ENCODE data around the gene SYNE3. TPM values are rescaled to one million over a fixed set of nuclear protein-coding genes. Genes with fewer than 3 reads are reported as not detected.

Gene SYNE3
- total RNA-seq, 2 donors from 2014 or later, result 8.2 to 13.2 TPM

- TF ChIP-seq CTCF (IDR thresholded peaks at IDR 0.05), result no peak
- no peak overlapping the region for H3K4me3 ChIP-seq
- no peak for DNase-seq (ENCODE audit: low spot score)
- H3K27me3 ChIP-seq, result no peaks in the 10 kb centered on the region
- peak overlapping the region; percentile 48 to 55 for H3K27ac ChIP-seq
- no peaks in the 10 kb centered on the region for H3K9me3 ChIP-seq
- H3K4me1 ChIP-seq, result peaks cover 0 to 72% of the 10 kb centered on the region in 2 donors
- no peaks in the 10 kb centered on the region for H3K36me3 ChIP-seq
These were observed 20.3 kb downstream of the SYNE3 start for GRCh38 chr14:95496111-95496681.

- no peak for DNase-seq (ENCODE audit: low spot score)
- H3K27ac ChIP-seq, result peak overlapping the region; percentile 48 to 55
- H3K36me3 ChIP-seq, result no peaks in the 10 kb centered on the region
- H3K4me1 ChIP-seq, result peaks cover 0 to 72% of the 10 kb centered on the region in 2 donors
- no peak for TF ChIP-seq CTCF (IDR thresholded peaks at IDR 0.05)
- H3K9me3 ChIP-seq, result no peaks in the 10 kb centered on the region
- no peak overlapping the region for H3K4me3 ChIP-seq
- H3K27me3 ChIP-seq, result no peaks in the 10 kb centered on the region
These were observed 20.9 kb downstream of the SYNE3 start for GRCh38 chr14:95495538-95496025.

GRCh38 chr14:95495076-95495475, 21.4 kb downstream of the SYNE3 start:
- Histone ChIP-seq H3K4me3 (no peak overlapping the region), H3K27me3 (no peaks in the 10 kb centered on the region), H3K4me1 (peaks cover 0 to 72% of the 10 kb centered on the region in 2 donors), H3K9me3 (no peaks in the 10 kb centered on the region), H3K27ac (peak overlapping the region; percentile 48 to 55), H3K36me3 (no peaks in the 10 kb centered on the region)
- TF ChIP-seq CTCF (IDR thresholded peaks at IDR 0.05), result no peak
- no peak for DNase-seq (ENCODE audit: low spot score)

- no peaks in the 10 kb centered on the region for H3K27me3 ChIP-seq
- H3K4me3 ChIP-seq, result no peak overlapping the region
- no peaks in the 10 kb centered on the region for H3K36me3 ChIP-seq
- H3K9me3 ChIP-seq, result no peaks in the 10 kb centered on the region
- TF ChIP-seq CTCF (IDR thresholded peaks at IDR 0.05), result no peak
- no peak overlapping the region for H3K27ac ChIP-seq
- DNase-seq (ENCODE audit: low spot score), result no peak
- H3K4me1 ChIP-seq, result peaks cover 0 to 72% of the 10 kb centered on the region in 2 donors
These were observed 22.0 kb downstream of the SYNE3 start for GRCh38 chr14:95494456-95494855.

- no peak overlapping the region for H3K4me3 ChIP-seq
- no peaks in the 10 kb centered on the region for H3K36me3 ChIP-seq
- H3K27ac ChIP-seq, result no peak overlapping the region
- H3K27me3 ChIP-seq, result no peaks in the 10 kb centered on the region
- peaks cover 0 to 72% of the 10 kb centered on the region in 2 donors for H3K4me1 ChIP-seq
- no peaks in the 10 kb centered on the region for H3K9me3 ChIP-seq
- no peak for DNase-seq (ENCODE audit: low spot score)
- TF ChIP-seq CTCF (IDR thresholded peaks at IDR 0.05), result no peak
These were observed 22.5 kb downstream of the SYNE3 start for GRCh38 chr14:95493976-95494375.

- no peak for TF ChIP-seq CTCF (IDR thresholded peaks at IDR 0.05)
- H3K36me3 ChIP-seq, result no peaks in the 10 kb centered on the region
- no peaks in the 10 kb centered on the region for H3K27me3 ChIP-seq
- no peak for DNase-seq (ENCODE audit: low spot score)
- no peak overlapping the region for H3K4me3 ChIP-seq
- H3K9me3 ChIP-seq, result no peaks in the 10 kb centered on the region
- H3K4me1 ChIP-seq, result peaks cover 0 to 72% of the 10 kb centered on the region in 2 donors
- no peak overlapping the region for H3K27ac ChIP-seq
These were observed 22.9 kb downstream of the SYNE3 start for GRCh38 chr14:95493503-95493902.

Measured in right atrium auricular region (tissue), 2 donors.